Measurements from ENCODE around the gene HOPX.

The HOPX gene

GRCh38 chr4:56649445-56650261 lies 31.4 kb downstream of the HOPX start:
- peaks cover 0 to 3% of the 10 kb centered on the region in 2 donors for H3K9me3 ChIP-seq (ENCODE audit: control insufficient read depth in 1 of 2, low read length in 2 of 2)
- no peak overlapping the region for H3K27ac ChIP-seq (ENCODE audit: low read depth, low read length)
- no peak overlapping the region for H3K9ac ChIP-seq (ENCODE audit: low read depth in 1 of 2, low read length in 2 of 2)
- no peak overlapping the region for H3K4me3 ChIP-seq (ENCODE audit: low read depth in 1 of 2, low read length in 2 of 2)
- peaks cover 0 to 2% of the 10 kb centered on the region in 2 donors for H3K27me3 ChIP-seq (ENCODE audit: control insufficient read depth in 1 of 2, insufficient read depth in 2 of 2, low read length in 2 of 2)
- peaks cover 14% of the 10 kb centered on the region in 2 donors for H3K4me1 ChIP-seq (ENCODE audit: control insufficient read depth in 1 of 2, insufficient read depth in 2 of 2, low read length in 2 of 2)
- no peaks in the 10 kb centered on the region for H3K36me3 ChIP-seq (ENCODE audit: control insufficient read depth in 1 of 2, insufficient read depth in 2 of 2, low read length in 2 of 2)

- Histone ChIP-seq H3K9me3 (ENCODE audit: control insufficient read depth in 1 of 2, low read length in 2 of 2) (peaks cover 0 to 3% of the 10 kb centered on the region in 2 donors), H3K27ac (ENCODE audit: low read depth, low read length) (no peak overlapping the region), H3K4me3 (ENCODE audit: low read depth in 1 of 2, low read length in 2 of 2) (no peak overlapping the region), H3K4me1 (ENCODE audit: control insufficient read depth in 1 of 2, insufficient read depth in 2 of 2, low read length in 2 of 2) (peaks cover 5 to 6% of the 10 kb centered on the region in 2 donors), H3K27me3 (ENCODE audit: control insufficient read depth in 1 of 2, insufficient read depth in 2 of 2, low read length in 2 of 2) (no peaks in the 10 kb centered on the region), H3K36me3 (ENCODE audit: control insufficient read depth in 1 of 2, insufficient read depth in 2 of 2, low read length in 2 of 2) (no peaks in the 10 kb centered on the region), H3K9ac (ENCODE audit: low read depth in 1 of 2, low read length in 2 of 2) (no peak overlapping the region)
These were observed 32.3 kb downstream of the HOPX start for GRCh38 chr4:56648824-56649151.

- Histone ChIP-seq H3K27me3 (ENCODE audit: control insufficient read depth in 1 of 2, insufficient read depth in 2 of 2, low read length in 2 of 2) (no peaks in the 10 kb centered on the region), H3K27ac (ENCODE audit: low read depth, low read length) (no peak overlapping the region), H3K9ac (ENCODE audit: low read depth in 1 of 2, low read length in 2 of 2) (no peak overlapping the region), H3K9me3 (ENCODE audit: control insufficient read depth in 1 of 2, low read length in 2 of 2) (peaks cover 0 to 3% of the 10 kb centered on the region in 2 donors), H3K36me3 (ENCODE audit: control insufficient read depth in 1 of 2, insufficient read depth in 2 of 2, low read length in 2 of 2) (no peaks in the 10 kb centered on the region), H3K4me1 (ENCODE audit: control insufficient read depth in 1 of 2, insufficient read depth in 2 of 2, low read length in 2 of 2) (peaks cover 0 to under 1% of the 10 kb centered on the region in 2 donors), H3K4me3 (ENCODE audit: low read depth in 1 of 2, low read length in 2 of 2) (no peak overlapping the region)
These were observed 32.9 kb downstream of the HOPX start for GRCh38 chr4:56648021-56648823.

GRCh38 chr4:56646341-56646740 lies 34.8 kb downstream of the HOPX start:
- H3K27me3 ChIP-seq (ENCODE audit: control insufficient read depth in 1 of 2, insufficient read depth in 2 of 2, low read length in 2 of 2) = no peaks in the 10 kb centered on the region
- no peak overlapping the region for H3K4me3 ChIP-seq (ENCODE audit: low read depth in 1 of 2, low read length in 2 of 2)
- no peak overlapping the region for H3K9ac ChIP-seq (ENCODE audit: low read depth in 1 of 2, low read length in 2 of 2)
- H3K4me1 ChIP-seq (ENCODE audit: control insufficient read depth in 1 of 2, insufficient read depth in 2 of 2, low read length in 2 of 2) = no peaks in the 10 kb centered on the region
- no peaks in the 10 kb centered on the region for H3K36me3 ChIP-seq (ENCODE audit: control insufficient read depth in 1 of 2, insufficient read depth in 2 of 2, low read length in 2 of 2)
- no peak overlapping the region for H3K27ac ChIP-seq (ENCODE audit: low read depth, low read length)
- H3K9me3 ChIP-seq (ENCODE audit: control insufficient read depth in 1 of 2, low read length in 2 of 2) = peaks cover 0 to 3% of the 10 kb centered on the region in 2 donors

GRCh38 chr4:56643596-56643995 lies 37.5 kb downstream of the HOPX start:
- H3K36me3 ChIP-seq (ENCODE audit: control insufficient read depth in 1 of 2, insufficient read depth in 2 of 2, low read length in 2 of 2) = no peaks in the 10 kb centered on the region
- H3K27ac ChIP-seq (ENCODE audit: low read depth, low read length) = no peak overlapping the region
- H3K4me1 ChIP-seq (ENCODE audit: control insufficient read depth in 1 of 2, insufficient read depth in 2 of 2, low read length in 2 of 2) = peaks cover 0 to 3% of the 10 kb centered on the region in 2 donors
- no peak overlapping the region for H3K9ac ChIP-seq (ENCODE audit: low read depth in 1 of 2, low read length in 2 of 2)
- peaks cover 0 to 3% of the 10 kb centered on the region in 2 donors for H3K9me3 ChIP-seq (ENCODE audit: control insufficient read depth in 1 of 2, low read length in 2 of 2)
- H3K27me3 ChIP-seq (ENCODE audit: control insufficient read depth in 1 of 2, insufficient read depth in 2 of 2, low read length in 2 of 2) = no peaks in the 10 kb centered on the region
- no peak overlapping the region for H3K4me3 ChIP-seq (ENCODE audit: low read depth in 1 of 2, low read length in 2 of 2)

- Histone ChIP-seq H3K9ac (ENCODE audit: low read depth in 1 of 2, low read length in 2 of 2) (no peak overlapping the region), H3K4me1 (ENCODE audit: control insufficient read depth in 1 of 2, insufficient read depth in 2 of 2, low read length in 2 of 2) (peaks cover 0 to 3% of the 10 kb centered on the region in 2 donors), H3K27ac (ENCODE audit: low read depth, low read length) (no peak overlapping the region), H3K4me3 (ENCODE audit: low read depth in 1 of 2, low read length in 2 of 2) (no peak overlapping the region), H3K9me3 (ENCODE audit: control insufficient read depth in 1 of 2, low read length in 2 of 2) (peaks cover 0 to 3% of the 10 kb centered on the region in 2 donors), H3K27me3 (ENCODE audit: control insufficient read depth in 1 of 2, insufficient read depth in 2 of 2, low read length in 2 of 2) (no peaks in the 10 kb centered on the region), H3K36me3 (ENCODE audit: control insufficient read depth in 1 of 2, insufficient read depth in 2 of 2, low read length in 2 of 2) (no peaks in the 10 kb centered on the region)
These were observed 39.5 kb downstream of the HOPX start for GRCh38 chr4:56641494-56642051.

- H3K9me3 ChIP-seq (ENCODE audit: control insufficient read depth in 1 of 2, low read length in 2 of 2) = no peaks in the 10 kb centered on the region
- no peak overlapping the region for H3K27ac ChIP-seq (ENCODE audit: low read depth, low read length)
- no peak overlapping the region for H3K4me3 ChIP-seq (ENCODE audit: low read depth in 1 of 2, low read length in 2 of 2)
- peaks cover 0 to 3% of the 10 kb centered on the region in 2 donors for H3K4me1 ChIP-seq (ENCODE audit: control insufficient read depth in 1 of 2, insufficient read depth in 2 of 2, low read length in 2 of 2)
- H3K9ac ChIP-seq (ENCODE audit: low read depth in 1 of 2, low read length in 2 of 2) = no peak overlapping the region
- H3K27me3 ChIP-seq (ENCODE audit: control insufficient read depth in 1 of 2, insufficient read depth in 2 of 2, low read length in 2 of 2) = no peaks in the 10 kb centered on the region
- H3K36me3 ChIP-seq (ENCODE audit: control insufficient read depth in 1 of 2, insufficient read depth in 2 of 2, low read length in 2 of 2) = no peaks in the 10 kb centered on the region
These were observed 40.2 kb downstream of the HOPX start for GRCh38 chr4:56640621-56641493.

- no peak overlapping the region for H3K9ac ChIP-seq (ENCODE audit: low read depth in 1 of 2, low read length in 2 of 2)
- H3K4me3 ChIP-seq (ENCODE audit: low read depth in 1 of 2, low read length in 2 of 2) = no peak overlapping the region
- no peaks in the 10 kb centered on the region for H3K9me3 ChIP-seq (ENCODE audit: control insufficient read depth in 1 of 2, low read length in 2 of 2)
- H3K36me3 ChIP-seq (ENCODE audit: control insufficient read depth in 1 of 2, insufficient read depth in 2 of 2, low read length in 2 of 2) = no peaks in the 10 kb centered on the region
- no peak overlapping the region for H3K27ac ChIP-seq (ENCODE audit: low read depth, low read length)
- H3K4me1 ChIP-seq (ENCODE audit: control insufficient read depth in 1 of 2, insufficient read depth in 2 of 2, low read length in 2 of 2) = peaks cover 0 to 3% of the 10 kb centered on the region in 2 donors
- H3K27me3 ChIP-seq (ENCODE audit: control insufficient read depth in 1 of 2, insufficient read depth in 2 of 2, low read length in 2 of 2) = no peaks in the 10 kb centered on the region
These were observed 43.3 kb downstream of the HOPX start for GRCh38 chr4:56637791-56638190.

- Histone ChIP-seq H3K27ac (ENCODE audit: low read depth, low read length) (no peak overlapping the region), H3K36me3 (ENCODE audit: control insufficient read depth in 1 of 2, insufficient read depth in 2 of 2, low read length in 2 of 2) (no peaks in the 10 kb centered on the region), H3K4me3 (ENCODE audit: low read depth in 1 of 2, low read length in 2 of 2) (no peak overlapping the region), H3K4me1 (ENCODE audit: control insufficient read depth in 1 of 2, insufficient read depth in 2 of 2, low read length in 2 of 2) (peaks cover 0 to 3% of the 10 kb centered on the region in 2 donors), H3K9me3 (ENCODE audit: control insufficient read depth in 1 of 2, low read length in 2 of 2) (no peaks in the 10 kb centered on the region), H3K9ac (ENCODE audit: low read depth in 1 of 2, low read length in 2 of 2) (no peak overlapping the region), H3K27me3 (ENCODE audit: control insufficient read depth in 1 of 2, insufficient read depth in 2 of 2, low read length in 2 of 2) (no peaks in the 10 kb centered on the region)
These were observed 43.9 kb downstream of the HOPX start for GRCh38 chr4:56637154-56637553.

All from duodenal mucosa (tissue), 2 donors.